ENCODE measurements around the gene WBP1L. TPM values are rescaled to one million over a fixed set of nuclear protein-coding genes. Genes with fewer than 3 reads are reported as not detected.
A peak's percentile ranks its signal among the peaks of the same experiment; 100 is the strongest.
"Not testable (repeated sequence)": the region's sequence is repeated elsewhere in the genome, so short reads cannot be mapped to it uniquely, and the experiment has no call there.

The WBP1L gene
- total RNA-seq, 1 donor from 2014 or later, result 44.5 TPM

GRCh38 chr10:102753718-102754117 is 10.0 kb downstream of the WBP1L start:
- Histone ChIP-seq H3K4me1 (peaks cover 38% of the 10 kb centered on the region), H3K4me3 (no peak overlapping the region), H3K9me3 (no peaks in the 10 kb centered on the region), H3K27me3 (ENCODE audit: low read depth) (no peaks in the 10 kb centered on the region), H3K36me3 (no peaks in the 10 kb centered on the region), H3K27ac (peak overlapping the region; percentile 59)
- DNase-seq (no peak), ATAC-seq (no peak)
- TF ChIP-seq, protein P1, sequence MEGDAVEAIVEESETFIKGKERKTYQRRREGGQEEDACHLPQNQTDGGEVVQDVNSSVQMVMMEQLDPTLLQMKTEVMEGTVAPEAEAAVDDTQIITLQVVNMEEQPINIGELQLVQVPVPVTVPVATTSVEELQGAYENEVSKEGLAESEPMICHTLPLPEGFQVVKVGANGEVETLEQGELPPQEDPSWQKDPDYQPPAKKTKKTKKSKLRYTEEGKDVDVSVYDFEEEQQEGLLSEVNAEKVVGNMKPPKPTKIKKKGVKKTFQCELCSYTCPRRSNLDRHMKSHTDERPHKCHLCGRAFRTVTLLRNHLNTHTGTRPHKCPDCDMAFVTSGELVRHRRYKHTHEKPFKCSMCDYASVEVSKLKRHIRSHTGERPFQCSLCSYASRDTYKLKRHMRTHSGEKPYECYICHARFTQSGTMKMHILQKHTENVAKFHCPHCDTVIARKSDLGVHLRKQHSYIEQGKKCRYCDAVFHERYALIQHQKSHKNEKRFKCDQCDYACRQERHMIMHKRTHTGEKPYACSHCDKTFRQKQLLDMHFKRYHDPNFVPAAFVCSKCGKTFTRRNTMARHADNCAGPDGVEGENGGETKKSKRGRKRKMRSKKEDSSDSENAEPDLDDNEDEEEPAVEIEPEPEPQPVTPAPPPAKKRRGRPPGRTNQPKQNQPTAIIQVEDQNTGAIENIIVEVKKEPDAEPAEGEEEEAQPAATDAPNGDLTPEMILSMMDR (IDR thresholded peaks at IDR 0.05), result no peak
- intact Hi-C loops (cut with DNase I), result loop anchor here (10.0 kb wide), 1 partner anchor 51 kb away; no protein-coding TSS in a partner anchor

- H3K36me3 ChIP-seq, result no peaks in the 10 kb centered on the region
- DNase-seq, result no peak
- H3K4me3 ChIP-seq, result no peak overlapping the region
- H3K9me3 ChIP-seq, result no peaks in the 10 kb centered on the region
- H3K4me1 ChIP-seq, result peaks cover 54% of the 10 kb centered on the region
- no peaks in the 10 kb centered on the region for H3K27me3 ChIP-seq (ENCODE audit: low read depth)
- no peak for ATAC-seq
- TF ChIP-seq, protein P1 (IDR thresholded peaks at IDR 0.05), result no peak
- intact Hi-C loops (cut with DNase I), result loop anchor here (10.0 kb wide), 1 partner anchor 47 kb away; no protein-coding TSS in a partner anchor
- no peak overlapping the region for H3K27ac ChIP-seq
Measured at GRCh38 chr10:102757323-102757722, 13.6 kb downstream of the WBP1L start.

GRCh38 chr10:102758240-102758932 is 14.6 kb downstream of the WBP1L start:
- H3K27me3 ChIP-seq (ENCODE audit: low read depth), result no peaks in the 10 kb centered on the region
- peaks cover 53% of the 10 kb centered on the region for H3K4me1 ChIP-seq
- H3K36me3 ChIP-seq, result no peaks in the 10 kb centered on the region
- H3K9me3 ChIP-seq, result no peaks in the 10 kb centered on the region
- intact Hi-C loops (cut with DNase I), result loop anchor here (10.0 kb wide), 1 partner anchor 46 kb away; no protein-coding TSS in a partner anchor
- no peak for DNase-seq
- H3K27ac ChIP-seq, result peak overlapping the region; percentile 3
- ATAC-seq, result peak in 1 of 2 donors; percentile 42
- H3K4me3 ChIP-seq, result no peak overlapping the region
- TF ChIP-seq, protein P1 (IDR thresholded peaks at IDR 0.05), result no peak

- H3K4me3 ChIP-seq, result not testable (repeated sequence)
- intact Hi-C loops (cut with DNase I), result loop anchor here (10.0 kb wide), 1 partner anchor 46 kb away; no protein-coding TSS in a partner anchor
Measured at GRCh38 chr10:102758933-102759262, 15.2 kb downstream of the WBP1L start.

GRCh38 chr10:102759497-102760210 is 15.9 kb downstream of the WBP1L start:
- intact Hi-C loops (cut with DNase I), result loop anchor here (10.0 kb wide), 1 partner anchor 45 kb away; no protein-coding TSS in a partner anchor
- TF ChIP-seq, protein P1 (IDR thresholded peaks at IDR 0.05), result no peak
- Histone ChIP-seq H3K9me3 (no peaks in the 10 kb centered on the region), H3K4me3 (no peak overlapping the region), H3K27me3 (ENCODE audit: low read depth) (no peaks in the 10 kb centered on the region), H3K4me1 (peaks cover 55% of the 10 kb centered on the region), H3K27ac (no peak overlapping the region), H3K36me3 (no peaks in the 10 kb centered on the region)
- ATAC-seq (no peak), DNase-seq (no peak)

More at GRCh38 chr10:102758933-102759262, 15.2 kb downstream of the WBP1L start:
- not testable (repeated sequence) for H3K36me3 ChIP-seq; DNase-seq; ATAC-seq; H3K27me3 ChIP-seq (ENCODE audit: low read depth); H3K9me3 ChIP-seq
- Histone ChIP-seq H3K4me1 (peaks cover 54% of the 10 kb centered on the region), H3K27ac (peak overlapping the region; percentile 3)

DNA sequence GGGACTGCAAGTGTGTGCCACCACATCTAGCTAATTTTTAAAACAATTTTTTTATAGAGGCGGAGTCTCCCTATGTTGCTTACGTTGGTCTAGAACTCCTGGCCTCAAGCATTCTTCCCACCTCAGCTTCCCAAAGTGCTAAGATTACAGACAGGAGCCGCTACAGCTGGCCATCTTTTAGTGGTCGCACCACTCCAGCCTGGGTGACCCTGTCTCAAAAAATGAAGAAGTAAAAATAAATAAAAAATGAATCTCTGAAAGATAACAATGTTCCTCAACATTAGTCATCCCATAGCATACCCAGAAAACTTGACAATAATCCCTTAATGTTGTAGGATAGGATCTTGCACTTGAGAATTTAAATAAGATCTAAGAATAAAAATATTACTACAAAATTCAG is 18.2 kb downstream of the WBP1L start:
- no peaks in the 10 kb centered on the region for H3K27me3 ChIP-seq (ENCODE audit: low read depth)
- TF ChIP-seq, protein P1 (IDR thresholded peaks at IDR 0.05), result no peak
- H3K36me3 ChIP-seq, result peaks cover 4% of the 10 kb centered on the region
- intact Hi-C loops (cut with DNase I), result no loop called here
- H3K9me3 ChIP-seq, result no peaks in the 10 kb centered on the region
- peak overlapping the region; percentile 31 for H3K27ac ChIP-seq
- ATAC-seq (no peak), DNase-seq (no peak)
- H3K4me3 ChIP-seq, result no peak overlapping the region
- peaks cover 75% of the 10 kb centered on the region for H3K4me1 ChIP-seq

All from lower lobe of right lung (tissue), 2 donors.